GM21723 (cell line): ENCODE data around the gene SLC66A2.

Source experiments
- ATAC-seq: cut with Tn5 transposase; IDR thresholded peaks from one replicate; pipeline ENCODE4 v1.9.1; 2021; ENCODE audit warnings: mild to moderate bottlenecking, moderate library complexity; ENCODE audit not compliant: unreplicated experiment

SLC66A2 gene

GRCh38 chr18:79952456-79952995 is 1.1 kb upstream of the SLC66A2 start:
- no peak for ATAC-seq

- ATAC-seq, result peak; percentile 25
Observed at GRCh38 chr18:79950515-79951341, 725 bp downstream of the SLC66A2 start.

DNA sequence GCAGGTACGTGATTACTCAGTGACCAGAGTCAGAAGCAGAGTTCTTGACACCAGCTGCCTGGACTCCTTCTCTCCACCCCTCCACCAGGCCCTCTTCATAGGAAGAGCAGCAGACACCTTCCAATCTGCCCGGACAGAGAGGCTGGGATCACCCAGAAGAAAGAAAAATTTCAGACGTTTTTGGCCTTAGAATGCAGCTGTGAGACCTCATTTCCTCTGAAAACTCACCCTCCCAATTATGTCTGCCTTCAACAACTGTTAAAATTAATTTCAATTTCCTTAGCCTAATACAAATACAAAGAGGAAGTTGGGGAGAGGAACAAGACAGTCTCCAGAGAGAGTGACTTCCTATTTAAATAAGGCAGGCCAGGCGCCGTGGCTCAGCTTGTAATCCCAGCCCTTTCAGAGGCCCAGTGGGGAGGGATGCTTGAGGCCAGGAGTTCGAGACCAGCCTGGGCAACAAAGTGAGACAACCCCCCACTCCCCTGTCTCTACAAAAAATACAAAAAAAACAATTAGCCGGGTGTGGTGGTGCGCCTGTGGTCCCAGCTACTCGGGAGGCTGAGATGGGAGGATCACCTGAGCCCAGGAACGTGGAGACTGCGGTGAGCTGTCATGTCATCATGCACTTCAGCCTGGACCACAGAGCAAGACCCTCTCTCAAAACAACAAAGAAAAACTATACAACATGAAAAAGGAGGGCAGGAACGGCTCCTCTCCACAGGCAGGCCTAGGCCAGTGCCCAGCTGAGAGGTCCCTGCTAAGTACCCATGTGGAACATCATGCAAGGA is 1.6 kb downstream of the SLC66A2 start:
- ATAC-seq, result peak; percentile 25

DNA sequence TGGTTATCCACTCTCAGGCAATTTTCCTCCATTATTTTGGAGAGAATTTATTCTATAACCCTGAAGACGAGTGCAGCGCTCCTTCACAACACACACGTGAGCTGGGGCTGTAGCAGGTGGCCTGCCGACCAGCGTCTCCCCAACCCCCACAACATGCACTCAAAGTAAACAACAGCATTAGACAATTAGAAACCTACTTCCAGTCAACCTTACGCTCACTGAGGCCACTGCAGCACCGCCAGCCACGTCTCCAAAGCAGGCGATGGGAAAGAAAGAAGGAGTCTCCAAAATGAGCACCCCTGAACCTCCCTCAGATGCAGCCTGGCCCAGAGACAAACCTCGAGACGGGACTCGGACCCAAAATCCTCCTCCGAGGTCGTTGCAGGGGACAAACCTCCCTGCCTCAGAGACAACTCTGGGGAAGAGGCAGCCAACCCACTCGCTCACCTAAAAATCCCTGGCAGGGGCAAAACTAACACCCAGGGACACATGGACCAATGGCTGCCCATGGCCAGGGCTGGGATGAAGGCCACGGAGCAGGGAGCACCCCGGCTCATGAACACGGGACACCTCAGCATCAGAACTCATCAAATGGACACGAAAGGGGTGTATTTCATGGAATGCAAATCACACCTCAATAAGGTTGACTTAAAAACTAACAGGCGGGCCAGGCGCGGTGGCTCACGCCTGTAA is 2.6 kb downstream of the SLC66A2 start:
- no peak for ATAC-seq

- ATAC-seq, result no peak
Observed at GRCh38 chr18:79947881-79948610, 3.4 kb downstream of the SLC66A2 start.

DNA sequence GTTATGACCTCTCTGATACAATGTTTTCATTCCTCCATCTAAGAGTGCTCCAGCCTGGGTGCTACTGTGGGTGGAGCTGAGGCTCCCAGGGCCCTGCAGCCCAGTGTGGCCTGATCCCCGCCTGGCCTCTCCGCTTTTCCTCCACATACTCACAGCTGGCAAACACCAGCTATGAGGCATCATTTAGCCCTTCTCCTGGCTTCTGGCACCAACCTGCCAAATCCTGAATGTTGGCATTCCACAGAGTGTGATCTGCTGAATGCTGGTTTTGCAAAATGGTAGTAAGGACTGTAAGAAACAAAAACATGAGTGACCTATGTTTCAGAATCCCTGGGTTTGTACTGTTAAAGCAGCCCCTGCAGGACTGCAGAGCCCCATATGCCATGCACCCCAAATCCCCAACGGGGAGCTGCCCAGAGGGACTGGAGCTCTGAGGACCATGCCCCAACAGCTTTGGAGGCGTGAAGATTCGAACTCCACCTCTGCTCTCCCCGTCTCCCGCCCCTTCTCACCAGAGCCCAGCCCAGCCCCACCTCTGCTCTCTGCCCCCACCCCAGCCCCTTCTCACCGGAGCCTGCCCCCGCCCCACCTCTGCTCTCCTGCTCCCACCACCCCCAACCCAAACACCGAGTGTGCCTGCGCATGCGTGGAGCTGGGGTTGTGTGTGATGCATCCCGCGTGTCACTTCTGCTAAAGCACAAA is 4.2 kb downstream of the SLC66A2 start:
- ATAC-seq, result no peak

GRCh38 chr18:79945118-79946042 is 6.1 kb downstream of the SLC66A2 start:
- no peak for ATAC-seq

DNA sequence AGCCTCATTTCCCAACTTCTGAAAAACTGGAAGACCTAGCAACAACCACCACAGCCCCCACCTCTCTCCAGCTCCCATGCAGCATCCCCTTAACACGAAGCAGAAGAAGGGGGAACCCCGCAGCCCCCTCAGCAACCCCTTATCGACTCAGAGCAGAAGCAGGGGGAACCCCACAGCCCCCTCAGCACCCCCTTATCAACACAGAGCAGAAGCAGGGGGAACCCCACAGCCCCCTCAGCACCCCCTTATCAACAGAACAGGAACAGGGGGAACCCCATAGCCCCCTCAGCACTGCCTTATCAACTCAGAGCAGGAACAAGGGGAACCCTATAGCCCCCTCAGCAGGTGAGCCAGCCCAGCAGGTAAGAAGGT is 6.7 kb downstream of the SLC66A2 start:
- ATAC-seq, result peak; percentile 4

DNA sequence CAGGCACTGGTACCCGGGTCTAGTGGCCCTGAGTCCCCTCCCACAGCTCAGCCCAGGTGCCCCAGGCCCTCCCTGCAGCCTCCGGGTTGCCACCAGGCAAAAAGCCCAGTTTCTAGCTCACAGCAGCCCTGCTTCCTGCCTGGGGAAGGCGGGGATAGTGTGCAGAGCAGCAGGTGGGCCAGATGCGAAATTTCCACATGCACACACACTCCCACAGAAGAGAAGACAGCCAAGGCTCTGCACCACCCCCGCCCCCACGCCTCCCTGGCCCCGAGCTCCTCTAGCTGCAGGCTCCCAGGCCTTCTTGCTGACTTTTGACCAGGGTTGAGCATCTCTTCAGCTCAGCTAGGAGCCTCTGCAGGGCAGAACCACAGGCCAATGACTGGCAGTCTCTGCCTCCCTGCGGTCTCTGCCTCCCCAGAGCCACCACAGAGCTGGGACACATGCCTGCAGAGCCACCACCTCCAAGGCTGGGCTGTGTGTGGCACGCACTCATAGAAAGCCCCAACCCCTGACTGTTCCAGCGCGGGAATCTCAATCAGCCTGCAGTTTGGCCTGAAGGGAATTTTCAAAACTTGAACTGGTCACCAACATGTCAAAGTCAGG is 7.2 kb downstream of the SLC66A2 start:
- peak; percentile 57 for ATAC-seq

DNA sequence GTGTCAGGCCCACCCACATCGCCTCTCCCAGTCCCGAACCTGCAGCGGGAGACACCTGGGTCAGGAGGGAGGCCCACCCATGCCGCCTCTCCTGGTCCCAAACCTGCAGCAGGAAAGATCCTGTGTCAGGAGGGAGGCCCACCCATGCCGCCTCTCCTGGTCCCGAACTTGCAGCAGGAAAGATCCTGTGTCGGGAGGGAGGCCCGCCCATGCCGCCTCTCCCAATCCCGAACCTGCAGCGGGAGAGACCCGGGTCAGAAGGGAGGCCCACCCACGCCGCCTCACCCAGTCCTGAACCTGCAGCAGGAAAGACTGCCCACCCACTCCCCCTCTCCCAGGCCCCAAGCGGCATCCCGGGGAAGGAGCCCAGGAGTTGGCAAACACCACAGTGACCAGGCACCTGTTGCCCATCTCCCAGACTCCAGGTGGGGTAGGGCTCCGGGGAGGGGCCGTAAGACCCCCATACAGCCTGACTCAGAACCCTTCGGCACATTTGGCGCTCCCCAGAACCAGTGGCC is 7.8 kb downstream of the SLC66A2 start:
- ATAC-seq, result no peak

DNA sequence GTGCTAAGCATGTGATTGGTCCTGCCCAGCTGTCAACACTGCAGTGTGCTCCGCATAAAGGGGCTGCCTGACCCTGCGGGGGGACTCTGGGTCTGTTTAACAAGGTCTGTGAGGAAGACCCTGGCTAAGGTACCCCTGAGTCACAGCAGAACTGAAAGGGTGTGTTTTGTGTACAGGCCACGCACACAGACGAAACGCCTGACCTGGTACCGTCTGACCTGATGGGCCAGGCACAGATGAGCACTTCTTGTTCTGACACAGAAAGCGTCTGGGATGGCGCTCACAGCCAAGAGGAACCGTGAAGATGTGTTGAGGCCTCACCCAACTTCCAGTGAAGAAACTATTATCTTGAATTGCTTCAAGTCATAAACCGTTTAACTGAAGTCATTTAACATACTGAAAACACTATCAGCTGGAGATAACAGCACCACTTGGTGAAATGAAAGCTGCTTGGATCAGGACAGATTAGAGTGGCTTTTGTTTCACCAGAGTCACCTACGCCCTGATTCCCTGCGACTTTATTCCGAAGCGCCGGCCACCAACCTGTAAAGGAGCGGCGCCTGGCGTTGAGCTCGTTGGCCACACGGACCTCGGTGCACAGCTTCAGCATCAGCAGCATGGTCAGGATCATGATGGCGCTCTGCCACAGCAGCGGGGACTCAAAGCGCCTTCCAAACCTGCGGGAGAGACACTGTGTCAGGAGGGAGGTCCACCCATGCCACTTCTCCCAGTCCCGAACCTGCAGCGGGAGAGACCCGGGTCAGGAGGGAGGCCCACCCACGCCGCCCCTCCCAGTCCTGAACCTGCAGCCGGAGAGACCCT is 8.5 kb downstream of the SLC66A2 start:
- no peak for ATAC-seq

DNA sequence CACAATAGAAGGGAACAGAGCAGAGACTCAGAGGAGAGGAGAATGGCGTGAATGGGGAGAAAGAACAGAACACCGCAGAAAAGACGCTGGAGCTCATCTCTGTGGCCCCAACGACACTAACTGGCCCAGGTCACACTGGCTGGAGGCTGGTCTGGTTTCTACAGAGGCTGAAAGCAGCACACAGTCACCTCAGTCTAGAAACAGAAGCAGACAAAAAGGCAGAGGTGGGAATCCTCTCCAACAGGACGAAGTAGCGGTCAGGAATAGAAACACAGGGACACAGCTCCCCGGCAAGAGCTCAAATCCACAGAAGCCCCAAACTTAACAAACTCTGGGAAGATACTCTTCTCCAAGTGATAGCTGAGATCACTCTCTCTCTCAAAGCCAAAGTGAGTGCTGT is 9.2 kb downstream of the SLC66A2 start:
- ATAC-seq, result no peak

DNA sequence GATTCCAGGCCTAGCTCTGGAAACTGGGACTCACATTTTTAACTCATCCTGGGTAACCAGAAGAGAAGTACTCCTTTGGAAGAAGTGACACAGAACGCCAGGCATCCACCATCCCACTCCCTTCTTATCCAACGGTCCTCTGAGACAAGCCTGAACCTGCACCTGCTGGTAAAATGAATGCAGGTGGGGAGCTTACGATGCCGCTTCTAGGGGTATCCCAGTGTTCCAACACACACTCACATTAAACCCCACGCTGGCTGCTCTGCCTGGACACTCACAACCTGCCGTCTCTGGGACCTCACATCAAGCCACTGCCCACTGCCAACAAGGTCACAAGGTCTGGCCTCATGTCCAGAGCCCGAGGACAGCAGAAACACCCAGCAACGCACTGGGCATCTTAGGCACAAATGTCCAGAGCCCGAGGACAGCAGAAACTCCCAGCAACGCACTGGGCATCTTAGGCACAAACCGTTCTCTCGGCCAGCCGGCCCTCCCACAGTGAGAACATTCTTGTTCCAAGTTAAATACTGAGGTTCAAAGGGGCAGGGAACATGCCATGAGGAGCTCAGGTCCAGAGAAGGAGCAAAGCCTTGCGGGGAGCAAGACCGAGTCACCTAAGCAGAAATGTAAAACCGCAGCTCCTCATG is 9.9 kb downstream of the SLC66A2 start:
- ATAC-seq, result no peak

DNA sequence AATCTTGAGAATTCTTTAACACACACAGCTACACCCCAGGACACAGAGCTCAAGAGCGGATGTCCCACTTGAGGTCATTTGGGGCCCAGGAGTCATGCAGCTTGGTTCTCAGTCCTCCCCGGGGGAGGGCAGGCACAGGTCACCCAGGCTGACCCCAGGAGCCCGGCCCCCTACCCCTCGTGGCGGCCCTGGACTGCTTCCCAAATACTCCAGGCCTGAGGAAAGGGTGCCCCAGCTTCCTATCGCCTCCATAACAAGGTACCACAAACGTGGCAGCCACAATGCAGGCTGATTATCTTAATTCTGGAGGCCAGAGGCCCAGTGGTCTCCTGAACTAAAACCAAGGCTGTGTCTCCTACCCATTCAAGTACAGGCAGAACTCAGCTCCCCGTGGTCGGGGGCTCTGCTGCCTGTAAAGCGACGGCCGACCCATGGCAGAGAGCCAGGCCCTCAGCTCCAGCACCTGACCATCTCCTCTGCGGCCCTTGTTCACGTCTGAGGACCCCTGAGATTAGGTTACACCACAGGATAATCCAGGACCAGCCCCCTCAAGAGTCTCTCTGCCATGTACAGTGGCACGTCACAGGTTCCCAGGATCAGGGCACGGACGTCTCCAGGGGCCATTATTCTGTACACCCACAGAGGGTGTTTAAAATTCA is 10.5 kb downstream of the SLC66A2 start:
- ATAC-seq, result no peak

DNA sequence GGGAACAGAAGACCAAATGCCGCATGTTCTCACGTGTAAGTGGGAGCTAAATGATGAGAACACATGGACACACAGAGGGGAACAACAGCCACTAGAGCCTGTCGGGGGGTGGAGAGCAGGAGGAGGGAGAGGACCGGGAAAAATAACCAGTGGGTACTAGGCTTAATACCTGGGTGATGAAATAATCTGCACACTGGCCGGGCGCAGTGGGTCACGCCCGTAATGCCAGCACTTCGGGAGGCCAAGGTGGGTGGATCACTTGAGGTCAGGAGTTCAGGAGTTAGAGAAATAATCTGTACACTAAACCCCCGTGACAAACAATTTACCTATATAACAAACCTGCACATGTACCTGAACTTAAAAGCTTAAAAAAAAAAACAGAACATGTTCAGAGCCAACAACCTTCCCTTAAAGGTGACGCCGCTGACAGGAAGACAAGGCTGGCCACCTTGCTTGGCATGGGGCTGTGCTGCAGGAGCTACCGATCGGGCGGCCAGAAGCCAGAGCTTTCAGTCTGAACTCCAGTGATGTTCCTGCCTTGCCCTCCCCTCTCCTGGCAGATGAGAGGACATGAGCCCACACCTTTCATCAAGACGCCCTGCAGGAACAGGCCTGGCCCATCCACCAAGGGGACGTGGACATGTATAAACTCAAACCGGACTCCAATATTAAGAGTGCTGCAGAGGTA is 11.2 kb downstream of the SLC66A2 start:
- ATAC-seq, result no peak

- ATAC-seq, result no peak
Observed at GRCh38 chr18:79939096-79939495, 12.4 kb downstream of the SLC66A2 start.
